ENCODE results near the gene CRTAC1.

GRCh38 chr10:97831259-97831658 is 199.2 kb downstream of the CRTAC1 start:
- TF ChIP-seq, protein P1, sequence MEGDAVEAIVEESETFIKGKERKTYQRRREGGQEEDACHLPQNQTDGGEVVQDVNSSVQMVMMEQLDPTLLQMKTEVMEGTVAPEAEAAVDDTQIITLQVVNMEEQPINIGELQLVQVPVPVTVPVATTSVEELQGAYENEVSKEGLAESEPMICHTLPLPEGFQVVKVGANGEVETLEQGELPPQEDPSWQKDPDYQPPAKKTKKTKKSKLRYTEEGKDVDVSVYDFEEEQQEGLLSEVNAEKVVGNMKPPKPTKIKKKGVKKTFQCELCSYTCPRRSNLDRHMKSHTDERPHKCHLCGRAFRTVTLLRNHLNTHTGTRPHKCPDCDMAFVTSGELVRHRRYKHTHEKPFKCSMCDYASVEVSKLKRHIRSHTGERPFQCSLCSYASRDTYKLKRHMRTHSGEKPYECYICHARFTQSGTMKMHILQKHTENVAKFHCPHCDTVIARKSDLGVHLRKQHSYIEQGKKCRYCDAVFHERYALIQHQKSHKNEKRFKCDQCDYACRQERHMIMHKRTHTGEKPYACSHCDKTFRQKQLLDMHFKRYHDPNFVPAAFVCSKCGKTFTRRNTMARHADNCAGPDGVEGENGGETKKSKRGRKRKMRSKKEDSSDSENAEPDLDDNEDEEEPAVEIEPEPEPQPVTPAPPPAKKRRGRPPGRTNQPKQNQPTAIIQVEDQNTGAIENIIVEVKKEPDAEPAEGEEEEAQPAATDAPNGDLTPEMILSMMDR (conservative IDR thresholded peaks at IDR 0.05), result no peak
- no peak for TF ChIP-seq ZFX (IDR thresholded peaks at IDR 0.05)
